GM23338 (cell line): ENCODE data around the gene SHISA9. TPM values are rescaled to one million over a fixed set of nuclear protein-coding genes. Genes with fewer than 3 reads are reported as not detected.

ENCODE experiments used
- ATAC-seq: fragments of 200-7000 bp; cut with Tn5 transposase; 3 replicates; pipeline ENCODE4 v1.9.1; 2020
- DNase-seq: peaks from one replicate; pipeline ENCODE4 v3.0.0-alpha.2; 2015; ENCODE audit warnings: low spot score
- H2AFZ ChIP-seq: fragments of 200-600 bp; sonication (generic); 2 replicates; pipeline ENCODE4 v1.8.0; 2016; ENCODE audit warnings: antibody characterized with exemption, mild to moderate bottlenecking, moderate library complexity
- H3F3A ChIP-seq: fragments of 200-600 bp; sonication (generic); replicated peaks from 2 replicates; pipeline ENCODE4 v1.8.0; 2017; ENCODE audit warnings: antibody characterized with exemption, mixed run types, low read depth
- H3K27ac ChIP-seq: fragments of 200-600 bp; sonication (generic); 2 replicates; pipeline ENCODE4 v1.6.1; 2016; ENCODE audit warnings: low read depth
- H3K27me3 ChIP-seq: fragments of 200-600 bp; sonication (generic); 2 replicates; pipeline ENCODE4 v1.8.0; 2016; ENCODE audit warnings: mild to moderate bottlenecking, mixed run types, moderate library complexity; ENCODE audit not compliant: insufficient read depth
- H3K36me3 ChIP-seq: fragments of 200-600 bp; sonication (generic); 2 replicates; pipeline ENCODE4 v1.8.0; 2016; ENCODE audit warnings: mild to moderate bottlenecking; ENCODE audit not compliant: insufficient read depth
- H3K4me1 ChIP-seq: fragments of 200-600 bp; sonication (generic); 2 replicates; pipeline ENCODE4 v1.8.0; 2016; ENCODE audit warnings: mild to moderate bottlenecking, moderate library complexity; ENCODE audit not compliant: insufficient read depth
- H3K4me2 ChIP-seq: fragments of 200-600 bp; sonication (generic); 2 replicates; pipeline ENCODE4 v1.7.1; 2017; ENCODE audit warnings: mixed run types
- H3K4me3 ChIP-seq: fragments of 200-600 bp; sonication (generic); 2 replicates; pipeline ENCODE4 v1.6.1; 2016; ENCODE audit warnings: mixed run types
- H3K79me2 ChIP-seq: fragments of 200-600 bp; sonication (generic); replicated peaks from 2 replicates; pipeline ENCODE4 v1.8.0; 2017; ENCODE audit warnings: mild to moderate bottlenecking; ENCODE audit not compliant: insufficient read depth
- H3K9me2 ChIP-seq: fragments of 200-600 bp; sonication (generic); 2 replicates; pipeline ENCODE4 v1.8.0; 2017; ENCODE audit not compliant: insufficient read depth
- H4K20me1 ChIP-seq: fragments of 200-600 bp; sonication (generic); replicated peaks from 2 replicates; pipeline ENCODE4 v1.8.0; 2017; ENCODE audit warnings: mild to moderate bottlenecking; ENCODE audit not compliant: insufficient read depth
- H3K27ac Mint-ChIP-seq: 2 replicates; pipeline ENCODE4 v1.8.0; 2020; ENCODE audit warnings: inconsistent platforms, mild to moderate bottlenecking, moderate library complexity, mixed read lengths
- H3K27me3 Mint-ChIP-seq: 3 replicates; pipeline ENCODE4 v1.8.0; 2022; ENCODE audit warnings: low read depth, mild to moderate bottlenecking, moderate library complexity, mixed read lengths, inconsistent platforms; ENCODE audit not compliant: insufficient read depth, poor library complexity
- H3K36me3 Mint-ChIP-seq: 3 replicates; pipeline ENCODE4 v1.8.0; 2021; ENCODE audit warnings: low read depth, mild to moderate bottlenecking, inconsistent platforms, moderate library complexity, mixed read lengths
- H3K4me1 Mint-ChIP-seq: 3 replicates; pipeline ENCODE4 v1.8.0; 2020; ENCODE audit warnings: mild to moderate bottlenecking, inconsistent platforms, mixed read lengths
- H3K4me3 Mint-ChIP-seq: 3 replicates; pipeline ENCODE4 v1.8.0; 2021; ENCODE audit warnings: moderate library complexity, mild to moderate bottlenecking, inconsistent platforms, mixed read lengths
- H3K9me3 Mint-ChIP-seq: 3 replicates; pipeline ENCODE4 v1.8.0; 2020; ENCODE audit warnings: moderate library complexity, mild to moderate bottlenecking, inconsistent platforms, mixed read lengths
- CREB1 ChIP-seq: fragments of 250-450 bp; sonication (Bioruptor Pico); IDR thresholded peaks from 2 replicates; pipeline ENCODE4 v1.5.0; 2020; ENCODE audit warnings: low read depth, mild to moderate bottlenecking, moderate library complexity
- EZH2phosphoT487 ChIP-seq: fragments of 200-600 bp; sonication (generic); IDR thresholded peaks from one replicate; pipeline ENCODE4 v1.8.1; 2018; ENCODE audit warnings: antibody characterized with exemption; ENCODE audit not compliant: unreplicated experiment
- POLR2AphosphoS5 ChIP-seq: IDR thresholded peaks from 2 replicates; pipeline ENCODE4 v1.6.1; 2016; ENCODE audit warnings: antibody characterized with exemption, low read depth
- polyA plus RNA-seq: library from polyadenylated mRNA; unstranded; fragments of >200 nt; fragmentation: Nextera tagmentation; extraction: Ambion mirVana; gene quantifications from 2 replicates; pipeline ENCODE4 v1.2.1, GENCODE V29; 2016
- total RNA-seq: library from RNA; depleted of rRNA; stranded (reverse); fragments of >200 nt; shearing (Covaris generic); gene quantifications from 2 replicates; pipeline ENCODE4 v1.2.3, GENCODE V29; 2014
- TF ChIP-seq, protein P1 (sequence below): fragments of 250-450 bp; sonication (Bioruptor Pico); IDR thresholded peaks from 2 replicates; pipeline ENCODE4 v1.5.0; 2020; ENCODE audit warnings: mild to moderate bottlenecking, moderate library complexity
- TF ChIP-seq, protein P2 (sequence below), 2 experiments: fragments of 200-600 bp in 1 of 2; sonication (generic) in 1 of 2; conservative IDR thresholded peaks; 2 replicates each; pipeline versions ENCODE4 v1.5.1 to v1.6.1; 2016 to 2017; ENCODE audit warnings: antibody characterized with exemption in 2 of 2, low read depth in 2 of 2, mild to moderate bottlenecking in 2 of 2, moderate library complexity in 1 of 2

SHISA9 gene
- total and polyA plus RNA-seq, 2 experiments from 2014 or later = 10.4 to 45.6 TPM

DNA sequence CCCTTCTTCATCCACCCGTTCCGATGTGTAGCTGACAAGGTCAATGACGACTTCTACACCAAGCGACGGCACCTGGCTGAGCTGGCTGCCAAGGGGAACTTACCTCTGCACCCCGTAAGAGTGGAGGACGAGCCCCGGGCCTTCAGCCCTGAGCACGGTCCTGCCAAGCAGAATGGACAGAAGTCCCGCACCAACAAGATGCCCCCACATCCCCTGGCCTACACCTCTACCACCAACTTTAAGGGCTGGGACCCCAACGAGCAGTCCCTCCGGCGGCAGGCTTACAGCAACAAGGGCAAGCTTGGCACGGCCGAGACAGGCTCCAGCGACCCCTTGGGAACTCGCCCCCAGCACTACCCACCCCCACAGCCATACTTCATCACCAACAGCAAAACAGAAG is 333.6 kb downstream of the SHISA9 start (continued):
- TF ChIP-seq, protein P1, sequence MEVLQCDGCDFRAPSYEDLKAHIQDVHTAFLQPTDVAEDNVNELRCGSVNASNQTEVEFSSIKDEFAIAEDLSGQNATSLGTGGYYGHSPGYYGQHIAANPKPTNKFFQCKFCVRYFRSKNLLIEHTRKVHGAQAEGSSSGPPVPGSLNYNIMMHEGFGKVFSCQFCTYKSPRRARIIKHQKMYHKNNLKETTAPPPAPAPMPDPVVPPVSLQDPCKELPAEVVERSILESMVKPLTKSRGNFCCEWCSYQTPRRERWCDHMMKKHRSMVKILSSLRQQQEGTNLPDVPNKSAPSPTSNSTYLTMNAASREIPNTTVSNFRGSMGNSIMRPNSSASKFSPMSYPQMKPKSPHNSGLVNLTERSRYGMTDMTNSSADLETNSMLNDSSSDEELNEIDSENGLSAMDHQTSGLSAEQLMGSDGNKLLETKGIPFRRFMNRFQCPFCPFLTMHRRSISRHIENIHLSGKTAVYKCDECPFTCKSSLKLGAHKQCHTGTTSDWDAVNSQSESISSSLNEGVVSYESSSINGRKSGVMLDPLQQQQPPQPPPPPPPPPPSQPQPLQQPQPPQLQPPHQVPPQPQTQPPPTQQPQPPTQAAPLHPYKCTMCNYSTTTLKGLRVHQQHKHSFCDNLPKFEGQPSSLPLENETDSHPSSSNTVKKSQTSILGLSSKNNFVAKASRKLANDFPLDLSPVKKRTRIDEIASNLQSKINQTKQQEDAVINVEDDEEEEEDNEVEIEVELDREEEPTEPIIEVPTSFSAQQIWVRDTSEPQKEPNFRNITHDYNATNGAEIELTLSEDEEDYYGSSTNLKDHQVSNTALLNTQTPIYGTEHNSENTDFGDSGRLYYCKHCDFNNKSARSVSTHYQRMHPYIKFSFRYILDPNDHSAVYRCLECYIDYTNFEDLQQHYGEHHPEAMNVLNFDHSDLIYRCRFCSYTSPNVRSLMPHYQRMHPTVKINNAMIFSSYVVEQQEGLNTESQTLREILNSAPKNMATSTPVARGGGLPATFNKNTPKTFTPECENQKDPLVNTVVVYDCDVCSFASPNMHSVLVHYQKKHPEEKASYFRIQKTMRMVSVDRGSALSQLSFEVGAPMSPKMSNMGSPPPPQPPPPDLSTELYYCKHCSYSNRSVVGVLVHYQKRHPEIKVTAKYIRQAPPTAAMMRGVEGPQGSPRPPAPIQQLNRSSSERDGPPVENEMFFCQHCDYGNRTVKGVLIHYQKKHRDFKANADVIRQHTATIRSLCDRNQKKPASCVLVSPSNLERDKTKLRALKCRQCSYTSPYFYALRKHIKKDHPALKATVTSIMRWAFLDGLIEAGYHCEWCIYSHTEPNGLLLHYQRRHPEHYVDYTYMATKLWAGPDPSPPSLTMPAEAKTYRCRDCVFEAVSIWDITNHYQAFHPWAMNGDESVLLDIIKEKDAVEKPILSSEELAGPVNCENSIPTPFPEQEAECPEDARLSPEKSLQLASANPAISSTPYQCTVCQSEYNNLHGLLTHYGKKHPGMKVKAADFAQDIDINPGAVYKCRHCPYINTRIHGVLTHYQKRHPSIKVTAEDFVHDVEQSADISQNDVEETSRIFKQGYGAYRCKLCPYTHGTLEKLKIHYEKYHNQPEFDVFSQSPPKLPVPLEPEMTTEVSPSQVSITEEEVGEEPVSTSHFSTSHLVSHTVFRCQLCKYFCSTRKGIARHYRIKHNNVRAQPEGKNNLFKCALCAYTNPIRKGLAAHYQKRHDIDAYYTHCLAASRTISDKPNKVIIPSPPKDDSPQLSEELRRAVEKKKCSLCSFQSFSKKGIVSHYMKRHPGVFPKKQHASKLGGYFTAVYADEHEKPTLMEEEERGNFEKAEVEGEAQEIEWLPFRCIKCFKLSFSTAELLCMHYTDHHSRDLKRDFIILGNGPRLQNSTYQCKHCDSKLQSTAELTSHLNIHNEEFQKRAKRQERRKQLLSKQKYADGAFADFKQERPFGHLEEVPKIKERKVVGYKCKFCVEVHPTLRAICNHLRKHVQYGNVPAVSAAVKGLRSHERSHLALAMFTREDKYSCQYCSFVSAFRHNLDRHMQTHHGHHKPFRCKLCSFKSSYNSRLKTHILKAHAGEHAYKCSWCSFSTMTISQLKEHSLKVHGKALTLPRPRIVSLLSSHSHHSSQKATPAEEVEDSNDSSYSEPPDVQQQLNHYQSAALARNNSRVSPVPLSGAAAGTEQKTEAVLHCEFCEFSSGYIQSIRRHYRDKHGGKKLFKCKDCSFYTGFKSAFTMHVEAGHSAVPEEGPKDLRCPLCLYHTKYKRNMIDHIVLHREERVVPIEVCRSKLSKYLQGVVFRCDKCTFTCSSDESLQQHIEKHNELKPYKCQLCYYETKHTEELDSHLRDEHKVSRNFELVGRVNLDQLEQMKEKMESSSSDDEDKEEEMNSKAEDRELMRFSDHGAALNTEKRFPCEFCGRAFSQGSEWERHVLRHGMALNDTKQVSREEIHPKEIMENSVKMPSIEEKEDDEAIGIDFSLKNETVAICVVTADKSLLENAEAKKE = no peak
- TF ChIP-seq CREB1 (CRISPR knock-in tag) (no peak), POLR2AphosphoS5 (no peak)

DNA sequence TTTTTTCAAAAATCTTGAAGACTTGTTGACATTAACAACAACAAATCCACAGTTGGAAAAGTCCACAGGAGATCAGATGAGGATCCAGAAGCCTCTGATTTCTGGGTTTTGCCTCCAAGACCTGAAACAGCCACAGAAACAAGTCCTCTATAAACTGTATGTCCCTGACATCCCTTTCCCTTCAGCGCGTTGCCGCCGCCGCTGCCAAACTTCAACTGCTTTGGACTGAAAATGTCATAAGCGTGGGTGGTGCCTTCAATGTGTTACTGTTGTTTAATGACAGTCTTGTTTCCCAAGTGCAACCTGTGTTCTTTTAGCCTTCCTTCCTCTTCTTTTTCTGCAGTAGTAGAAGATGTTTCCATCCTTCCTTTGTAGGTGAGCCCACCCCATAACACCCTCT is 334.9 kb downstream of the SHISA9 start:
- Histone ChIP-seq H3F3A (no peaks in the 10 kb centered on the region), H2AFZ (no peak overlapping the region), H3K4me2 (no peak overlapping the region), H3K36me3 (no peaks in the 10 kb centered on the region), H3K27me3 (no peaks in the 10 kb centered on the region), H3K4me3 (no peak overlapping the region), H3K4me1 (peaks cover 5% of the 10 kb centered on the region; the same call in 1 of the 2 replicates), H3K27ac (no peak overlapping the region), H4K20me1 (no peaks in the 10 kb centered on the region), H3K9me2 (0 out of 2 replicates have a peak, but pooled peaks cover 3% of the 10 kb centered on the region), H3K79me2 (no peaks in the 10 kb centered on the region)
- Mint-ChIP-seq H3K36me3 (peaks cover 26% of the 10 kb centered on the region), H3K27ac (no peak overlapping the region), H3K27me3 (no peaks in the 10 kb centered on the region), H3K4me1 (peaks cover 14% of the 10 kb centered on the region), H3K9me3 (no peaks in the 10 kb centered on the region; the same call in 2 of the 3 replicates), H3K4me3 (no peak overlapping the region)
- DNase-seq = no peak
- ATAC-seq = no peak
- no peak for TF ChIP-seq EZH2phosphoT487
- TF ChIP-seq, protein P1 = no peak
- TF ChIP-seq, protein P2, sequence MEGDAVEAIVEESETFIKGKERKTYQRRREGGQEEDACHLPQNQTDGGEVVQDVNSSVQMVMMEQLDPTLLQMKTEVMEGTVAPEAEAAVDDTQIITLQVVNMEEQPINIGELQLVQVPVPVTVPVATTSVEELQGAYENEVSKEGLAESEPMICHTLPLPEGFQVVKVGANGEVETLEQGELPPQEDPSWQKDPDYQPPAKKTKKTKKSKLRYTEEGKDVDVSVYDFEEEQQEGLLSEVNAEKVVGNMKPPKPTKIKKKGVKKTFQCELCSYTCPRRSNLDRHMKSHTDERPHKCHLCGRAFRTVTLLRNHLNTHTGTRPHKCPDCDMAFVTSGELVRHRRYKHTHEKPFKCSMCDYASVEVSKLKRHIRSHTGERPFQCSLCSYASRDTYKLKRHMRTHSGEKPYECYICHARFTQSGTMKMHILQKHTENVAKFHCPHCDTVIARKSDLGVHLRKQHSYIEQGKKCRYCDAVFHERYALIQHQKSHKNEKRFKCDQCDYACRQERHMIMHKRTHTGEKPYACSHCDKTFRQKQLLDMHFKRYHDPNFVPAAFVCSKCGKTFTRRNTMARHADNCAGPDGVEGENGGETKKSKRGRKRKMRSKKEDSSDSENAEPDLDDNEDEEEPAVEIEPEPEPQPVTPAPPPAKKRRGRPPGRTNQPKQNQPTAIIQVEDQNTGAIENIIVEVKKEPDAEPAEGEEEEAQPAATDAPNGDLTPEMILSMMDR (conservative IDR thresholded peaks at IDR 0.05; ENCODE audit: low read depth in 2 of 2) = no peak
